ENCODE data around the gene FETUB.

Gene FETUB

GRCh38 chr3:186638259-186638658 lies 1.9 kb upstream of the FETUB start:
- no peak for DNase-seq

- no peak for DNase-seq
Observed at GRCh38 chr3:186640473-186640818, 247 bp downstream of the FETUB start.

- DNase-seq, result no peak
Observed at GRCh38 chr3:186640929-186641328, 730 bp downstream of the FETUB start.

GRCh38 chr3:186642014-186642413 lies 1.8 kb downstream of the FETUB start:
- DNase-seq, result no peak

GRCh38 chr3:186643493-186643892 lies 3.3 kb downstream of the FETUB start:
- no peak for DNase-seq

GRCh38 chr3:186644683-186645082 lies 4.5 kb downstream of the FETUB start:
- DNase-seq, result no peak

GRCh38 chr3:186646106-186646505 lies 5.9 kb downstream of the FETUB start:
- no peak for DNase-seq

- no peak for DNase-seq
Observed at GRCh38 chr3:186646841-186647240, 6.6 kb downstream of the FETUB start.

- DNase-seq, result no peak
Observed at GRCh38 chr3:186648851-186649250, 8.7 kb downstream of the FETUB start.

- no peak for DNase-seq
Observed at GRCh38 chr3:186651678-186652215, 11.5 kb downstream of the FETUB start.

GRCh38 chr3:186653080-186653707 lies 13.0 kb downstream of the FETUB start:
- DNase-seq, result no peak

GRCh38 chr3:186653984-186654383 lies 13.8 kb downstream of the FETUB start:
- peak; percentile 2 for DNase-seq

GRCh38 chr3:186663361-186664118 lies 23.3 kb downstream of the FETUB start:
- DNase-seq, result no peak

GRCh38 chr3:186664119-186664495 lies 23.9 kb downstream of the FETUB start:
- DNase-seq, result no peak

GRCh38 chr3:186664506-186664905 lies 24.3 kb downstream of the FETUB start:
- DNase-seq, result no peak

GRCh38 chr3:186665625-186666188 lies 25.5 kb downstream of the FETUB start, which contains the start of gene HRG:
Gene HRG, plus strand, starts transcription at chr3:186666014. Its CDS starts 18 bp downstream, at chr3:186666032.
- no peak for DNase-seq

GRCh38 chr3:186668426-186668825 lies 28.2 kb downstream of the FETUB start:
- DNase-seq, result no peak

- DNase-seq, result no peak
Observed at GRCh38 chr3:186669378-186670084, 29.3 kb downstream of the FETUB start.

GRCh38 chr3:186670155-186670554 lies 30.0 kb downstream of the FETUB start:
- DNase-seq, result no peak

GRCh38 chr3:186671051-186671450 lies 30.9 kb downstream of the FETUB start:
- DNase-seq, result no peak

- DNase-seq, result no peak
Observed at GRCh38 chr3:186678604-186679003, 38.4 kb downstream of the FETUB start.

- no peak for DNase-seq
Observed at GRCh38 chr3:186679151-186679550, 39.0 kb downstream of the FETUB start.

GRCh38 chr3:186680869-186681268 lies 40.7 kb downstream of the FETUB start:
- DNase-seq, result no peak

Data from fibroblast of skin of right biceps (primary cell).